Activated CD4-positive, alpha-beta T cell treated with anti-CD3 and anti-CD28 coated beads for 48 hours (primary cell): ENCODE results near the gene NRG4.
"Not testable (repeated sequence)": the region's sequence is repeated elsewhere in the genome, so short reads cannot be mapped to it uniquely, and the experiment has no call there.

Source experiments
- DNase-seq: peaks from one replicate; pipeline ENCODE4 v3.0.0-alpha.2; 2020

Gene NRG4

GRCh38 chr15:75925440-75925839 is 86.8 kb downstream of the NRG4 start:
- no peak for DNase-seq

GRCh38 chr15:75924576-75924975 is 87.6 kb downstream of the NRG4 start:
- no peak for DNase-seq

GRCh38 chr15:75923756-75924155 is 88.5 kb downstream of the NRG4 start:
- peak; percentile 18 for DNase-seq

- DNase-seq: peak; percentile 13
Measured at GRCh38 chr15:75921732-75922703, 90.2 kb downstream of the NRG4 start.

GRCh38 chr15:75920079-75920478 is 92.1 kb downstream of the NRG4 start:
- no peak for DNase-seq

- no peak for DNase-seq
Measured at GRCh38 chr15:75918135-75918534, 94.1 kb downstream of the NRG4 start.

GRCh38 chr15:75916978-75917377 is 95.2 kb downstream of the NRG4 start:
- no peak for DNase-seq

- not testable (repeated sequence) for DNase-seq
Measured at GRCh38 chr15:75910355-75910754, 101.9 kb downstream of the NRG4 start.

GRCh38 chr15:75905231-75905630 is 107.0 kb downstream of the NRG4 start:
- no peak for DNase-seq

GRCh38 chr15:75903331-75904239 is 108.6 kb downstream of the NRG4 start, which contains the start of gene FBXO22:
FBXO22 (plus strand) TSS chr15:75903878; CDS start chr15:75903964, 86 bp downstream.
- DNase-seq: peak; percentile 96

- no peak for DNase-seq
Measured at GRCh38 chr15:75902129-75902557, 110.1 kb downstream of the NRG4 start.

GRCh38 chr15:75900577-75900976 is 111.6 kb downstream of the NRG4 start:
- no peak for DNase-seq

- DNase-seq: no peak
Measured at GRCh38 chr15:75895731-75896130, 116.5 kb downstream of the NRG4 start.

- no peak for DNase-seq
Measured at GRCh38 chr15:75891895-75892294, 120.3 kb downstream of the NRG4 start.
